Activated CD4-positive, alpha-beta T cell treated with anti-CD3 and anti-CD28 coated beads, Interleukin-2, amount 50 U/mL, for 16 hours (primary cell): ENCODE data around the gene COX14.

Source experiments
- DNase-seq: peaks from one replicate; pipeline ENCODE4 v3.0.0-alpha.2; 2020

Gene COX14

GRCh38 chr12:50162230-50162629, 50.2 kb downstream of the COX14 start:
- no peak for DNase-seq

GRCh38 chr12:50164963-50165362, 52.9 kb downstream of the COX14 start:
- DNase-seq = no peak

GRCh38 chr12:50166799-50167048, 54.7 kb downstream of the COX14 start:
- peak; percentile 61 for DNase-seq

- peak; percentile 99 for DNase-seq
Measured at GRCh38 chr12:50167049-50167828, 55.2 kb downstream of the COX14 start, which contains the start of gene CERS5. TSS of gene CERS5 (minus strand) at chr12:50167369. CDS start at chr12:50167297, 72 bp downstream.
